DND-41 (cell line): Measurements from ENCODE around the gene RAPGEF5.

Experiments
- ATAC-seq: fragments of 200-7000 bp; cut with Tn5 transposase; 3 replicates; pipeline ENCODE4 v1.9.1; 2021; ENCODE audit warnings: low read depth; ENCODE audit not compliant: insufficient read depth
- DNase-seq: peaks from one replicate; pipeline ENCODE4 v3.0.0-alpha.2; 2020
- H2AFZ ChIP-seq: 2 replicates; pipeline ENCODE4 v1.6.0; 2012; ENCODE audit warnings: low read depth, low read length
- H3K27ac ChIP-seq: 2 replicates; pipeline ENCODE4 v1.5.1; 2012; ENCODE audit warnings: low read length, inconsistent platforms
- H3K27me3 ChIP-seq: fragments of 200-600 bp; sonication (generic); 2 replicates; pipeline ENCODE4 v1.6.0; 2012; ENCODE audit warnings: low read length, mild to moderate bottlenecking, inconsistent platforms; ENCODE audit not compliant: insufficient read depth, poor library complexity
- H3K36me3 ChIP-seq: 2 replicates; pipeline ENCODE4 v1.5.1; 2012; ENCODE audit warnings: low read length, inconsistent platforms; ENCODE audit not compliant: insufficient read depth
- H3K4me1 ChIP-seq: 2 replicates; pipeline ENCODE4 v1.5.1; 2012; ENCODE audit warnings: mild to moderate bottlenecking, low read length; ENCODE audit not compliant: insufficient read depth
- H3K4me2 ChIP-seq: 2 replicates; pipeline ENCODE4 v1.6.0; 2012; ENCODE audit warnings: mild to moderate bottlenecking, moderate library complexity, low read length, inconsistent platforms; ENCODE audit not compliant: insufficient read depth
- H3K4me3 ChIP-seq, 2 experiments: fragments of 200-600 bp in 1 of 2; shearing (Covaris generic) in 1 of 2; 2 replicates each; pipeline ENCODE4 v1.5.1; 2012 to 2016; ENCODE audit warnings: inconsistent platforms in 2 of 2, low read length in 2 of 2, mild to moderate bottlenecking in 2 of 2, low read depth in 1 of 2, moderate library complexity in 1 of 2
- H3K79me2 ChIP-seq: 2 replicates; pipeline ENCODE4 v1.6.0; 2012; ENCODE audit warnings: low read length, inconsistent platforms; ENCODE audit not compliant: insufficient read depth
- H3K9ac ChIP-seq: 2 replicates; pipeline ENCODE4 v1.6.0; 2012; ENCODE audit warnings: low read depth, mild to moderate bottlenecking, inconsistent platforms, low read length, moderate library complexity
- H3K9me3 ChIP-seq: 2 replicates; pipeline ENCODE4 v1.5.1; 2012; ENCODE audit warnings: low read length, moderate library complexity, mild to moderate bottlenecking, inconsistent platforms; ENCODE audit not compliant: insufficient read depth, severe bottlenecking
- H4K20me1 ChIP-seq: 2 replicates; pipeline ENCODE4 v1.6.0; 2012; ENCODE audit warnings: low read length; ENCODE audit not compliant: insufficient read depth
- CTCF ChIP-seq: IDR thresholded peaks from 2 replicates; pipeline ENCODE4 v1.5.1; 2012; ENCODE audit warnings: borderline replicate concordance, low read length, moderate library complexity, mild to moderate bottlenecking; ENCODE audit not compliant: poor library complexity, severe bottlenecking; ENCODE audit errors: extremely low read depth
- EZH2 ChIP-seq: IDR thresholded peaks from 3 replicates; pipeline ENCODE4 v1.6.1; 2012; ENCODE audit warnings: borderline replicate concordance, low read depth, mild to moderate bottlenecking, moderate library complexity, low read length, inconsistent platforms; ENCODE audit not compliant: severe bottlenecking

RAPGEF5 gene

DNA sequence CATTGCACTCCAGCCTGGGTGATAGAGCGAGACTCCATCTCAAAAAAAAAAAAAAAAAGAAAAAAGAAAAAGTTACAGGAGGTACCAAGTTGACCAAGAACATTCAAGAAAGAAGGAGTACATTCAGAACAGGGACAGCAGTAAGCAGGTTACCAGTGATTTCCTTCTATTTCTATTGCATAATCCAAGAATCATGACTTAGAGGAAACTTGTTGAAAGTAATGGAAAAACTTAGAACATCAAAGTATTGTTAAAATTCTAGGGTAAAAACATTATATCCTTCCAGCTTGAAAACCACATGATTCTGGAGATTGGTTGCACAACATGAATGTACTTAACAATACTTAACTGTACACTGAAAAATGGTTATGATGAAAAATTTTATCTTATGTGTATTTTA, 25.2 kb downstream of the RAPGEF5 start:
- Histone ChIP-seq H3K36me3 (peaks cover 8% of the 10 kb centered on the region; the same call in 1 of the 2 replicates), H3K27me3 (no peaks in the 10 kb centered on the region), H3K4me3 (no peak overlapping the region), H3K27ac (no peak overlapping the region), H3K4me1 (peaks cover 39% of the 10 kb centered on the region), H3K9me3 (no peaks in the 10 kb centered on the region), H3K9ac (no peak overlapping the region), H3K79me2 (peaks cover 98% of the 10 kb centered on the region), H2AFZ (no peak overlapping the region), H4K20me1 (peaks cover 27% of the 10 kb centered on the region), H3K4me2 (no peak overlapping the region)
- ATAC-seq: no peak
- DNase-seq: no peak
- TF ChIP-seq CTCF (no peak), EZH2 (no peak)

- H3K9me3 ChIP-seq: no peaks in the 10 kb centered on the region
- DNase-seq: no peak
- no peak overlapping the region for H3K4me3 ChIP-seq
- H4K20me1 ChIP-seq: peaks cover 25% of the 10 kb centered on the region
- no peak overlapping the region for H2AFZ ChIP-seq
- ATAC-seq: no peak
- H3K79me2 ChIP-seq: peaks cover 98% of the 10 kb centered on the region
- H3K27me3 ChIP-seq: no peaks in the 10 kb centered on the region
- H3K4me1 ChIP-seq: peaks cover 34% of the 10 kb centered on the region; the same call in 1 of the 2 replicates
- H3K4me2 ChIP-seq: no peak overlapping the region
- H3K9ac ChIP-seq: no peak overlapping the region
- H3K36me3 ChIP-seq: peaks cover 11% of the 10 kb centered on the region; the same call in 1 of the 2 replicates
- no peak for TF ChIP-seq CTCF
- TF ChIP-seq EZH2: no peak
- H3K27ac ChIP-seq: no peak overlapping the region
Measured at GRCh38 chr7:22330903-22331302, 26.1 kb downstream of the RAPGEF5 start.

- H3K27me3 ChIP-seq: no peaks in the 10 kb centered on the region
- no peak overlapping the region for H3K4me3 ChIP-seq
- H3K4me2 ChIP-seq: no peak overlapping the region
- H3K79me2 ChIP-seq: peaks cover 98% of the 10 kb centered on the region
- no peak for TF ChIP-seq EZH2
- TF ChIP-seq CTCF: no peak
- peaks cover 11% of the 10 kb centered on the region; the same call in 1 of the 2 replicates for H3K36me3 ChIP-seq
- peaks cover 22% of the 10 kb centered on the region for H4K20me1 ChIP-seq
- peak overlapping the region; percentile 37; the same call in 1 of the 2 replicates for H3K27ac ChIP-seq
- DNase-seq: no peak
- H3K4me1 ChIP-seq: peaks cover 35% of the 10 kb centered on the region; the same call in 1 of the 2 replicates
- H2AFZ ChIP-seq: no peak overlapping the region
- H3K9ac ChIP-seq: no peak overlapping the region; the same call in 1 of the 2 replicates
- no peaks in the 10 kb centered on the region for H3K9me3 ChIP-seq
- ATAC-seq: no peak
Measured at GRCh38 chr7:22329816-22330524, 27.0 kb downstream of the RAPGEF5 start.
